H9 (cell line): ENCODE data around the gene CDCA3. TPM values are rescaled to one million over a fixed set of nuclear protein-coding genes. Genes with fewer than 3 reads are reported as not detected.
A peak's percentile ranks its signal among the peaks of the same experiment; 100 is the strongest.

ENCODE experiments used
- DNase-seq: peaks from one replicate; pipeline ENCODE4 v3.0.0-alpha.2; 2017
- H2AFZ ChIP-seq: one replicate; pipeline ENCODE4 v1.6.1; 2013; ENCODE audit warnings: mild to moderate bottlenecking, low read length, control low read depth, moderate library complexity
- H2AK5ac ChIP-seq: 2 replicates; pipeline ENCODE4 v1.6.1; 2013; ENCODE audit warnings: low read length, control low read depth, mixed read lengths; ENCODE audit not compliant: insufficient read length
- H2BK120ac ChIP-seq: one replicate; pipeline ENCODE4 v1.6.1; 2013; ENCODE audit warnings: low read depth, mild to moderate bottlenecking, low read length, control low read depth, inconsistent platforms; ENCODE audit not compliant: poor library complexity, severe bottlenecking
- H2BK12ac ChIP-seq: 2 replicates; pipeline ENCODE4 v1.6.1; 2013; ENCODE audit warnings: low read length, control low read depth, mixed read lengths, low read depth; ENCODE audit not compliant: insufficient read length
- H2BK15ac ChIP-seq: 2 replicates; pipeline ENCODE4 v1.6.1; 2013; ENCODE audit warnings: low read depth, low read length, control low read depth
- H2BK20ac ChIP-seq: one replicate; pipeline ENCODE4 v1.6.1; 2013; ENCODE audit warnings: low read depth, mild to moderate bottlenecking, low read length, control low read depth, inconsistent platforms; ENCODE audit not compliant: poor library complexity, severe bottlenecking
- H2BK5ac ChIP-seq: 2 replicates; pipeline ENCODE4 v1.6.1; 2013; ENCODE audit warnings: low read length, control low read depth, mixed read lengths; ENCODE audit not compliant: insufficient read length
- H3K14ac ChIP-seq: 2 replicates; pipeline ENCODE4 v1.6.1; 2013; ENCODE audit warnings: low read length, control low read depth; ENCODE audit not compliant: insufficient read depth
- H3K18ac ChIP-seq: 2 replicates; pipeline ENCODE4 v1.6.1; 2013; ENCODE audit warnings: low read depth, mild to moderate bottlenecking, mixed read lengths, low read length, control low read depth; ENCODE audit not compliant: insufficient read length
- H3K23ac ChIP-seq: 2 replicates; pipeline ENCODE4 v1.6.1; 2013; ENCODE audit warnings: low read length, control low read depth, mixed read lengths, low read depth; ENCODE audit not compliant: insufficient read length
- H3K23me2 ChIP-seq: 2 replicates; pipeline ENCODE4 v1.6.1; 2013; ENCODE audit warnings: low read depth, mild to moderate bottlenecking, mixed read lengths, low read length, control low read depth; ENCODE audit not compliant: insufficient read length, poor library complexity, severe bottlenecking
- H3K27ac ChIP-seq: 2 replicates; pipeline ENCODE4 v1.5.1; 2013; ENCODE audit warnings: low read length, control low read depth, mixed read lengths, low read depth; ENCODE audit not compliant: insufficient read length
- H3K27me3 ChIP-seq: 2 replicates; pipeline ENCODE4 v1.6.1; 2013; ENCODE audit warnings: low read length, control low read depth, inconsistent platforms; ENCODE audit not compliant: insufficient read depth
- H3K4ac ChIP-seq: 2 replicates; pipeline ENCODE4 v1.6.1; 2013; ENCODE audit warnings: low read depth, mild to moderate bottlenecking, control low read depth, inconsistent platforms, low read length, moderate library complexity
- H3K4me1 ChIP-seq: 2 replicates; pipeline ENCODE4 v1.6.1; 2013; ENCODE audit warnings: low read length, control low read depth, inconsistent platforms; ENCODE audit not compliant: insufficient read depth
- H3K4me2 ChIP-seq: 2 replicates; pipeline ENCODE4 v1.6.1; 2013; ENCODE audit warnings: low read length, control low read depth, mixed read lengths; ENCODE audit not compliant: insufficient read length, insufficient read depth
- H3K56ac ChIP-seq: 2 replicates; pipeline ENCODE4 v1.6.1; 2013; ENCODE audit warnings: low read depth, mild to moderate bottlenecking, mixed read lengths, low read length, control low read depth; ENCODE audit not compliant: insufficient read length
- H3K79me1 ChIP-seq: 2 replicates; pipeline ENCODE4 v1.6.1; 2013; ENCODE audit warnings: low read depth, mild to moderate bottlenecking, moderate library complexity, low read length, control low read depth, inconsistent platforms; ENCODE audit not compliant: insufficient read depth, poor library complexity, severe bottlenecking
- H3K79me2 ChIP-seq: 2 replicates; pipeline ENCODE4 v1.6.1; 2013; ENCODE audit warnings: low read length, control low read depth, inconsistent platforms; ENCODE audit not compliant: insufficient read depth
- H3K9ac ChIP-seq: 2 replicates; pipeline ENCODE4 v1.6.1; 2013; ENCODE audit warnings: low read length, control low read depth, mixed read lengths; ENCODE audit not compliant: insufficient read length; ENCODE audit errors: extremely low read depth
- H3K9me3 ChIP-seq: one replicate; pipeline ENCODE4 v1.6.1; 2013; ENCODE audit warnings: low read depth, low read length, inconsistent platforms; ENCODE audit not compliant: control insufficient read depth
- H3T11ph ChIP-seq: one replicate; pipeline ENCODE4 v1.6.1; 2013; ENCODE audit warnings: mild to moderate bottlenecking, low read length, control low read depth, inconsistent platforms
- H4K20me1 ChIP-seq: one replicate; pipeline ENCODE4 v1.6.1; 2013; ENCODE audit not compliant: control insufficient read depth, insufficient read length, insufficient read depth
- H4K5ac ChIP-seq: 2 replicates; pipeline ENCODE4 v1.6.1; 2013; ENCODE audit warnings: low read depth, mild to moderate bottlenecking, mixed read lengths, low read length, control low read depth; ENCODE audit not compliant: insufficient read length
- H4K8ac ChIP-seq: replicated peaks from 2 replicates; pipeline ENCODE4 v1.6.1; 2013; ENCODE audit warnings: low read length, control low read depth, mixed read lengths, low read depth; ENCODE audit not compliant: insufficient read length
- H4K91ac ChIP-seq: 2 replicates; pipeline ENCODE4 v1.6.1; 2013; ENCODE audit warnings: low read depth, mild to moderate bottlenecking, moderate library complexity, mixed read lengths, low read length, control low read depth; ENCODE audit not compliant: insufficient read length
- H3K27ac Mint-ChIP-seq, 3 experiments: 2 replicates in 2 of 3; 3 replicates in 1 of 3; pipeline ENCODE4 v1.8.0; 2020 to 2021; ENCODE audit warnings: mixed read lengths in 3 of 3, mild to moderate bottlenecking in 1 of 3, moderate library complexity in 1 of 3
- H3K27me3 Mint-ChIP-seq: 2 replicates; pipeline ENCODE4 v1.8.0; 2021; ENCODE audit warnings: low read depth, mild to moderate bottlenecking, moderate library complexity, mixed read lengths
- H3K36me3 Mint-ChIP-seq, 3 experiments: 2 replicates in 2 of 3; 3 replicates in 1 of 3; pipeline ENCODE4 v1.8.0; 2020 to 2021; ENCODE audit warnings: low read depth in 3 of 3, mixed read lengths in 3 of 3; ENCODE audit not compliant: insufficient read depth in 1 of 3
- H3K4me1 Mint-ChIP-seq, 2 experiments: 2 replicates each; pipeline ENCODE4 v1.8.0; 2020; ENCODE audit warnings: mixed read lengths in 2 of 2
- H3K4me3 Mint-ChIP-seq, 2 experiments: 2 replicates in 1 of 2; 3 replicates in 1 of 2; pipeline ENCODE4 v1.8.0; 2020 to 2021; ENCODE audit warnings: mild to moderate bottlenecking in 2 of 2, mixed read lengths in 2 of 2, moderate library complexity in 1 of 2
- H3K9me3 Mint-ChIP-seq, 2 experiments: 2 replicates in 1 of 2; 3 replicates in 1 of 2; pipeline ENCODE4 v1.8.0; 2020; ENCODE audit warnings: mild to moderate bottlenecking in 2 of 2, mixed read lengths in 2 of 2, moderate library complexity in 1 of 2
- CTCF ChIP-seq: fragments of 200-600 bp; sonication (generic); conservative IDR thresholded peaks from 3 replicates; pipeline ENCODE4 v1.8.0; 2021; ENCODE audit warnings: antibody characterized with exemption, mild to moderate bottlenecking
- WGBS: extraction: QIAGEN DNeasy Blood & Tissue Kit; methylation state at CpG from one replicate; pipeline ENCODE4 v1.1.7; 2013; ENCODE audit warnings: missing lambda C conversion rate, low lambda C conversion rate, mixed read lengths; ENCODE audit not compliant: insufficient read length; ENCODE audit errors: extremely low coverage; 5-methylcytosine and 5-hydroxymethylcytosine counted together
- total RNA-seq: library from RNA; stranded (reverse); gene quantifications from 2 replicates; pipeline ENCODE4 v1.2.1, GENCODE V29; 2021

Gene CDCA3
- total RNA-seq, 1 experiment from 2014 or later: 45.1 TPM

GRCh38 chr12:6843118-6843902 is 7.8 kb downstream of the CDCA3 start:
- H3K27me3 Mint-ChIP-seq: no peaks in the 10 kb centered on the region
- no peak overlapping the region for H4K8ac ChIP-seq
- TF ChIP-seq CTCF: peak; percentile 32; the same call in 2 of the 3 replicates
- no peaks in the 10 kb centered on the region for H3K27me3 ChIP-seq
- no peak overlapping the region; a peak in 2 of 5 replicates for H3K4me3 Mint-ChIP-seq
- H3K18ac ChIP-seq: no peak overlapping the region
- no peaks in the 10 kb centered on the region for H3K79me1 ChIP-seq
- H2BK20ac ChIP-seq: no peak overlapping the region
- H3K9me3 Mint-ChIP-seq: no peaks in the 10 kb centered on the region; a peak in 1 of 5 replicates
- H2BK5ac ChIP-seq: no peak overlapping the region
- DNase-seq: peak; percentile 83
- H2BK120ac ChIP-seq: no peak overlapping the region
- H2BK15ac ChIP-seq: no peak overlapping the region
- H3K4me1 ChIP-seq: no peaks in the 10 kb centered on the region
- H3K23me2 ChIP-seq: no peaks in the 10 kb centered on the region
- H3K36me3 Mint-ChIP-seq: peaks cover 31 to 76% (median 68%) of the 10 kb centered on the region in 3 experiments
- no peak overlapping the region for H3K4me2 ChIP-seq
- no CpG with 5 or more reads among the region's 16 CpGs for WGBS
- H4K91ac ChIP-seq: no peak overlapping the region
- no peak overlapping the region for H2AFZ ChIP-seq
- no peaks in the 10 kb centered on the region for H3K79me2 ChIP-seq
- no peak overlapping the region for H2AK5ac ChIP-seq
- H3K27ac ChIP-seq: no peak overlapping the region
- no peak overlapping the region for H3T11ph ChIP-seq
- H3K9ac ChIP-seq: no peak overlapping the region
- peak overlapping the region in 2 of 3 experiments; percentile 85 to 92; a peak in 5 of 7 replicates for H3K27ac Mint-ChIP-seq
- H3K14ac ChIP-seq: no peak overlapping the region
- H3K9me3 ChIP-seq: no peaks in the 10 kb centered on the region
- H4K5ac ChIP-seq: no peak overlapping the region
- H3K56ac ChIP-seq: no peak overlapping the region
- no peak overlapping the region for H3K23ac ChIP-seq
- H4K20me1 ChIP-seq: no peaks in the 10 kb centered on the region
- peaks cover 4 to 21% of the 10 kb centered on the region in 2 experiments; a peak in 3 of 4 replicates for H3K4me1 Mint-ChIP-seq
- no peak overlapping the region for H2BK12ac ChIP-seq
- H3K4ac ChIP-seq: no peak overlapping the region
